Right lobe of liver (tissue), 6 donors: ENCODE measurements around the gene SKAP2. TPM values are rescaled to one million over a fixed set of nuclear protein-coding genes. Genes with fewer than 3 reads are reported as not detected.

Experiments
- ATAC-seq, 4 donors: fragments of 200-7000 bp; cut with Tn5 transposase; one replicate each; pipeline ENCODE4 v1.9.1; 2020; ENCODE audit warnings: mild to moderate bottlenecking in 4 of 4, moderate library complexity in 4 of 4
- DNase-seq, 3 donors: peaks; one replicate each; pipeline ENCODE4 v3.0.0-alpha.2; 2020
- H3K27ac ChIP-seq, 3 donors: fragments of 200-600 bp; one replicate each; pipeline ENCODE4 v1.8.0; 2022
- H3K27me3 ChIP-seq, 2 donors: fragments of 200-600 bp; one replicate each; pipeline ENCODE4 v1.8.0; 2022
- H3K36me3 ChIP-seq, 4 donors: fragments of 200-600 bp; sonication (generic) in 1 of 4; one replicate each; pipeline versions ENCODE4 v1.5.1 to v1.8.0; 2017 to 2022; ENCODE audit warnings: control low read depth in 1 of 4
- H3K4me1 ChIP-seq, 4 donors: fragments of 200-600 bp; sonication (generic) in 1 of 4; one replicate each; pipeline versions ENCODE4 v1.5.1 to v1.8.0; 2017 to 2022; ENCODE audit warnings: control low read depth in 1 of 4
- H3K4me3 ChIP-seq, 3 donors: fragments of 200-600 bp; one replicate each; pipeline ENCODE4 v1.8.0; 2022
- H3K9me3 ChIP-seq, 4 donors: fragments of 200-600 bp; sonication (generic) in 1 of 4; one replicate each; pipeline versions ENCODE4 v1.5.1 to v1.8.0; 2017 to 2022; ENCODE audit warnings: control low read depth in 1 of 4
- POLR2A ChIP-seq: fragments of 450-650 bp; IDR thresholded peaks from one replicate; pipeline ENCODE4 v1.6.1; 2017; ENCODE audit warnings: antibody characterized with exemption, mild to moderate bottlenecking
- WGBS: methylation state at CpG from one replicate; pipeline ENCODE4 v1.1.6; 2018; ENCODE audit warnings: low coverage, low lambda C conversion rate; ENCODE audit not compliant: insufficient coverage; ENCODE audit errors: missing lambda C conversion rate; 5-methylcytosine and 5-hydroxymethylcytosine counted together
- intact Hi-C, 2 donors: fragments of 100-400 bp; cut with DNase I; formaldehyde crosslinking; loops; one replicate each; pipeline versions ENCODE4 v1.11.2 to v1.14.1; 2022
- total RNA-seq, 6 experiments: library from RNA; depleted of rRNA in 2 of 6; stranded (reverse); fragments of >200 nt in 2 of 6; fragmentation: NEBNext Ultra II Directional in 3 of 6; extraction: Animal tissue kit (Norgen Biotek cat#: 25700) in 3 of 6; gene quantifications; one replicate each; pipeline versions ENCODE4 v1.1.0 to v1.2.4, GENCODE V29; 2016 to 2023
- TF ChIP-seq, protein P1 (sequence below), 4 donors: fragments of 200-600 bp in 3 of 4; fragments of 450-650 bp in 1 of 4; IDR thresholded peaks; one replicate each; pipeline versions ENCODE4 v1.5.1 to v1.8.0; 2016 to 2022; ENCODE audit warnings: antibody characterized with exemption in 4 of 4, mild to moderate bottlenecking in 2 of 4
- donor health status: DM: no; HTN: yes; CAD: no.
- donor health status: DM: no; HTN: no; CAD: no.
- donor health status: DM: no; HTN: no; CAD: no.
- donor health status: DM: no; HTN: yes; CAD: no.
- donor health status: DM: no; HTN: yes; CAD: no.

SKAP2 gene
- total RNA-seq, 6 experiments from 2014 or later, result 4.7 to 19.6 (median 9.0) TPM

DNA sequence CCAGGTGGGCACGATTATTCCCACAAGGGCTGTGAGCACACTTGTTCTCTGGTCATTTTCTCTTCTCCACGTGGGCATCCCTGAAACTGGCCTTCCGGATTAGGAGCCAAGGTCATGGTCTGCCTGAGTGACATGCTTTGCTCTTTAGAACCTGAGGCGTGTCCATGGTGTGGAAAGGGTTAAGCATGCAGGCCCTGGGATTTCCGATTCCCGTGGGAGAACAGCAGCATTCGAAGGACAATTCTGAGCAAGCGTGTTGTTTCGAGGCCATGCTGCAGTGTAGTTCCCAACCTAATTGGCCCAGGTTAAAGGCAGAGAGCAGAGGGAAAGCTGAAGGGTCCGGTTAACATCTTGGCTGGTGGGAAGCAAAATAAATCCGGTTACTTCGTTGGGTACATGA lies 245.9 kb downstream of the SKAP2 start:
- Histone ChIP-seq H3K4me3 (no peak overlapping the region), H3K9me3 (no peaks in the 10 kb centered on the region), H3K4me1 (no peaks in the 10 kb centered on the region), H3K27ac (no peak overlapping the region), H3K27me3 (no peaks in the 10 kb centered on the region), H3K36me3 (no peaks in the 10 kb centered on the region)
- no peak for DNase-seq
- no peak for TF ChIP-seq POLR2A
- TF ChIP-seq, protein P1, sequence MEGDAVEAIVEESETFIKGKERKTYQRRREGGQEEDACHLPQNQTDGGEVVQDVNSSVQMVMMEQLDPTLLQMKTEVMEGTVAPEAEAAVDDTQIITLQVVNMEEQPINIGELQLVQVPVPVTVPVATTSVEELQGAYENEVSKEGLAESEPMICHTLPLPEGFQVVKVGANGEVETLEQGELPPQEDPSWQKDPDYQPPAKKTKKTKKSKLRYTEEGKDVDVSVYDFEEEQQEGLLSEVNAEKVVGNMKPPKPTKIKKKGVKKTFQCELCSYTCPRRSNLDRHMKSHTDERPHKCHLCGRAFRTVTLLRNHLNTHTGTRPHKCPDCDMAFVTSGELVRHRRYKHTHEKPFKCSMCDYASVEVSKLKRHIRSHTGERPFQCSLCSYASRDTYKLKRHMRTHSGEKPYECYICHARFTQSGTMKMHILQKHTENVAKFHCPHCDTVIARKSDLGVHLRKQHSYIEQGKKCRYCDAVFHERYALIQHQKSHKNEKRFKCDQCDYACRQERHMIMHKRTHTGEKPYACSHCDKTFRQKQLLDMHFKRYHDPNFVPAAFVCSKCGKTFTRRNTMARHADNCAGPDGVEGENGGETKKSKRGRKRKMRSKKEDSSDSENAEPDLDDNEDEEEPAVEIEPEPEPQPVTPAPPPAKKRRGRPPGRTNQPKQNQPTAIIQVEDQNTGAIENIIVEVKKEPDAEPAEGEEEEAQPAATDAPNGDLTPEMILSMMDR (IDR thresholded peaks at IDR 0.05), result no peak
- intact Hi-C loops, result no loop called here
- 57% methylated on average over 10 of the region's 12 CpGs for WGBS
- no peak for ATAC-seq

Other genes with a start within 250 kb of the SKAP2 start
- under 1 TPM in 5 of 6 experiments, not detected in 1; 0.09 to 0.31 (median 0.17) TPM for gene HOXA1, start 231.4 kb upstream of the SKAP2 start, total RNA-seq
- under 1 TPM in 3 of 6 experiments, not detected in 3; 0.16 to 0.19 (median 0.17) TPM for gene HOXA2, start 238.1 kb upstream of the SKAP2 start, total RNA-seq